DMS153 (cell line): ENCODE measurements around the gene CNTN1.
"Not testable (repeated sequence)": the region's sequence is repeated elsewhere in the genome, so short reads cannot be mapped to it uniquely, and the experiment has no call there.

ENCODE experiments used
- DNase-seq: peaks from one replicate; lab custom pipeline; 2025; lab: John Stamatoyannopoulos, UW

Gene CNTN1

GRCh38 chr12:40701756-40702155 lies 9.5 kb downstream of the CNTN1 start:
- DNase-seq: no peak

GRCh38 chr12:40711121-40711520 lies 18.9 kb downstream of the CNTN1 start:
- DNase-seq: no peak

GRCh38 chr12:40714636-40715035 lies 22.4 kb downstream of the CNTN1 start:
- no peak for DNase-seq

- no peak for DNase-seq
These were observed 23.8 kb downstream of the CNTN1 start for GRCh38 chr12:40716037-40716436.

GRCh38 chr12:40717576-40717975 lies 25.3 kb downstream of the CNTN1 start:
- no peak for DNase-seq

- DNase-seq: no peak
These were observed 26.7 kb downstream of the CNTN1 start for GRCh38 chr12:40718878-40719372.

GRCh38 chr12:40723001-40723400 lies 30.8 kb downstream of the CNTN1 start:
- DNase-seq: no peak

- DNase-seq: no peak
These were observed 34.1 kb downstream of the CNTN1 start for GRCh38 chr12:40726366-40726765.

GRCh38 chr12:40727774-40728483 lies 35.7 kb downstream of the CNTN1 start:
- DNase-seq: no peak

- DNase-seq: no peak
These were observed 38.0 kb downstream of the CNTN1 start for GRCh38 chr12:40730281-40730680.

- DNase-seq: no peak
These were observed 41.6 kb downstream of the CNTN1 start for GRCh38 chr12:40733871-40734270.

- DNase-seq: no peak
These were observed 42.0 kb downstream of the CNTN1 start for GRCh38 chr12:40734276-40734675.

GRCh38 chr12:40735551-40736230 lies 43.5 kb downstream of the CNTN1 start:
- DNase-seq: no peak

- not testable (repeated sequence) for DNase-seq
These were observed 45.2 kb downstream of the CNTN1 start for GRCh38 chr12:40737416-40737815.

- no peak for DNase-seq
These were observed 46.6 kb downstream of the CNTN1 start for GRCh38 chr12:40738856-40739255.

- DNase-seq: no peak
These were observed 49.8 kb downstream of the CNTN1 start for GRCh38 chr12:40742041-40742440.

GRCh38 chr12:40745386-40745785 lies 53.1 kb downstream of the CNTN1 start:
- no peak for DNase-seq

- no peak for DNase-seq
These were observed 57.6 kb downstream of the CNTN1 start for GRCh38 chr12:40749863-40750262.

GRCh38 chr12:40752011-40752410 lies 59.8 kb downstream of the CNTN1 start:
- no peak for DNase-seq

- no peak for DNase-seq
These were observed 68.6 kb downstream of the CNTN1 start for GRCh38 chr12:40760821-40761220.

GRCh38 chr12:40762072-40762471 lies 69.8 kb downstream of the CNTN1 start:
- no peak for DNase-seq

- no peak for DNase-seq
These were observed 76.1 kb downstream of the CNTN1 start for GRCh38 chr12:40768125-40768864.

- DNase-seq: no peak
These were observed 77.6 kb downstream of the CNTN1 start for GRCh38 chr12:40769846-40770245.
